GM10248 (cell line): ENCODE data around the gene ADORA1.

Experiments used
- CTCF ChIA-PET: fragments of 300-600 bp; sonication (Branson Sonifier 250); formaldehyde crosslinking; extraction: SDS; loops from one replicate; lab custom pipeline; 2021; ENCODE audit warnings: antibody characterized with exemption; lab: Yijun Ruan, JAX
- POLR2A ChIA-PET: fragments of 350-650 bp; sonication (Branson Sonifier 250); formaldehyde crosslinking; extraction: SDS; loops from one replicate; lab custom pipeline; 2020; ENCODE audit warnings: antibody characterized with exemption; lab: Yijun Ruan, JAX
- DNase-seq: peaks from one replicate; pipeline ENCODE4 v3.0.0; 2012; ENCODE audit errors: extremely low spot score
- TF ChIP-seq, protein P1 (sequence below): IDR thresholded peaks from 2 replicates; pipeline ENCODE4 v1.5.1; 2012; ENCODE audit warnings: mild to moderate bottlenecking, low read depth; ENCODE audit errors: extremely low read depth, missing control alignments, control extremely low read depth

The ADORA1 gene

DNA sequence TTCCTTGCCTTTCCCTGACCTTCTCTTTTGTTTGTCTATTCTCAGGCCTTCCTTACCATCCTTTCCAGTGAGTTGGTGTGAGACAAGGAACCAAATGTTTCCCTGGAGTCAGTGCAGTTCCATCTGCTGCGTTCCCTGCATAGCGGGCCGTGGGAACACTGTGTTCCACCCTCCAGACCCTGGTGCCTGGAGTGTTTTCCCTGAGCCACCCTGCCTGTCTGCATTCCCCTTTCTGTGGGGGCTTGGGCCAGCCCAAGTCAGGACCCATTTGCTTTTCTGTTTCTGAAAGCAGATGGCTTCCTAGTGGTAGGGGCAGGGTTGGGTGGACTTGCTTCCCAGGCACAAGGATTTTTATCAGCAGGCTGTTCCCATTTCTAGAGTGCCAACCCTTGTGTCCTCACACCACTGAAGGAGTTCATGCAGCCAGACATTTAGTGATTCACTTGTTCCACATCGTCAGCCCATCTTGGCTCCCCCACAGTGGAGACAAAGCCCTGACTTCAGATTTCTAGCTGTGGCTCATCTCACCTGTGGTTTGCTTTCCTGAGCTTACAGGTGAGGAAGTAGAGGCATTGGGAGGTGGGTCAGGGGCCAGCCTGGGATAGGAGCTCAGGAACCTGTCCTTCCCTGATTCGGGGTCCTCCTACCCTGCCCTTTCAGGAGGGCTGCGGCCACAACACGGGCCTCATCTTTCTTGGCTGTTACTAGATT is 27.6 kb upstream of the ADORA1 start:
- CTCF ChIA-PET = interaction anchor here (0.8 to 3.7 kb wide), 2 partner anchors 15 to 34 kb away, joined by 3 to 18 read pairs; partner anchors contain the start of gene MYOG
- POLR2A ChIA-PET = no interaction called here
- no peak for DNase-seq
- TF ChIP-seq, protein P1, sequence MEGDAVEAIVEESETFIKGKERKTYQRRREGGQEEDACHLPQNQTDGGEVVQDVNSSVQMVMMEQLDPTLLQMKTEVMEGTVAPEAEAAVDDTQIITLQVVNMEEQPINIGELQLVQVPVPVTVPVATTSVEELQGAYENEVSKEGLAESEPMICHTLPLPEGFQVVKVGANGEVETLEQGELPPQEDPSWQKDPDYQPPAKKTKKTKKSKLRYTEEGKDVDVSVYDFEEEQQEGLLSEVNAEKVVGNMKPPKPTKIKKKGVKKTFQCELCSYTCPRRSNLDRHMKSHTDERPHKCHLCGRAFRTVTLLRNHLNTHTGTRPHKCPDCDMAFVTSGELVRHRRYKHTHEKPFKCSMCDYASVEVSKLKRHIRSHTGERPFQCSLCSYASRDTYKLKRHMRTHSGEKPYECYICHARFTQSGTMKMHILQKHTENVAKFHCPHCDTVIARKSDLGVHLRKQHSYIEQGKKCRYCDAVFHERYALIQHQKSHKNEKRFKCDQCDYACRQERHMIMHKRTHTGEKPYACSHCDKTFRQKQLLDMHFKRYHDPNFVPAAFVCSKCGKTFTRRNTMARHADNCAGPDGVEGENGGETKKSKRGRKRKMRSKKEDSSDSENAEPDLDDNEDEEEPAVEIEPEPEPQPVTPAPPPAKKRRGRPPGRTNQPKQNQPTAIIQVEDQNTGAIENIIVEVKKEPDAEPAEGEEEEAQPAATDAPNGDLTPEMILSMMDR = no peak

DNA sequence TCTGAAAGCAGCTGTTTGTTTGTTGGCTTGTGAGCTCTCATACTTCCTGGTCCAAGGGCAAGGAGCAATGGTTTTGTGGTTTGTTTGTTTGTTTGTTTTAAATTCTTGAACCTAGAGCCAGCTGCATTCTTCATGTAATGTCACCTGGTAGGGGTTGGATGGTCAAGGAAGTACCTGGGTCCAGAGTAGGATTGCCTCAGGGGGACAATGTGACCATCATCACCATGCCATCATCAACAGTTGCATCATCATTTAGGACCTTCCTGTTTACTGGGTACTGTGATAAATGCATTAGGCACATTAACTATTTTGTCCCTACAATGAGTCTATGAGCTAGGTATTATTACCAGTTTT is 27.0 kb upstream of the ADORA1 start:
- ChIA-PET POLR2A (no interaction called here), CTCF (interaction anchor here (0.8 to 3.7 kb wide), 2 partner anchors 16 to 33 kb away, joined by 3 to 18 read pairs; partner anchors contain the start of gene MYOG)
- no peak for DNase-seq
- TF ChIP-seq, protein P1 = no peak

DNA sequence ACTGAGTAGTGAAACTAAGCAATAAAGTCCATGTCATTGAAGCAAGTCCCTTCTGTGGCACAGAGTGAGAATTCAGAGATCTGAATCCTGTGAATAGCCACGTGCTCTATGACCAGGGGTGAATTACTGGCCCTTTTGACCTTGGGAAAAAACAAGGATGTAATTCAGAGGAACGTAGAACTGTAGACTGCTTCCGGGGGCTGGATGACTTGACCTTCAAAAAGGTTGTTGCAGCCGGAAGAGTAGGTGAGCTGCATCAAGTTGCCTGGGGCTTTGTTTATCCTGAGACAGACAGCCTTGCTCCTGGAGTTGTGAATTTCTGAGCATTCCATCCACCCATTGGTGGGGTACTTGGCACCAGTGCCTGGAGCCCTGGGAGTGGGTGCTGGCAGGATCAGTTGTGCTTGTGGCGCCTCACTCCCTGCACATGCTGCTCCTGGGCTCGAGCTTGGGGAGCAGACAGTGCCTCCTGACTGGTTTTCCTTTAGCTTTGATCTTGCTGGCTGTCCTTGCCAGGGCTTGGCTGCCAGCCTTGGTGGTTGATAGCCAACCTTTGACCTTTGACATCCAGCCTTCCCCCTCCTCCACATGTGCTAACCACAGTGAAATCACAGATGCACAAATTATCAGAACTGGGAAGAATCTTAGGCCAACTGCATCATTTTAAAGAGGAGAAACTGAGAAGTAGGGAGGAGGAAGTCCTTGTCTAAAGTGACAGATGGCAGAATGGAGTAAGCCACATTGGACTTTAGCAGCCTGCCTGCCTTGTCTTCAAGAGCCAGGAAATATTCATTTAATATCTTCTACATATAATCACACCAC is 25.5 kb upstream of the ADORA1 start:
- ChIA-PET POLR2A (no interaction called here), CTCF (interaction anchor here (0.7 to 2.3 kb wide), 2 partner anchors 16 to 24 kb away, joined by 3 to 7 read pairs; no protein-coding TSS in a partner anchor)
- TF ChIP-seq, protein P1 = no peak
- no peak for DNase-seq

DNA sequence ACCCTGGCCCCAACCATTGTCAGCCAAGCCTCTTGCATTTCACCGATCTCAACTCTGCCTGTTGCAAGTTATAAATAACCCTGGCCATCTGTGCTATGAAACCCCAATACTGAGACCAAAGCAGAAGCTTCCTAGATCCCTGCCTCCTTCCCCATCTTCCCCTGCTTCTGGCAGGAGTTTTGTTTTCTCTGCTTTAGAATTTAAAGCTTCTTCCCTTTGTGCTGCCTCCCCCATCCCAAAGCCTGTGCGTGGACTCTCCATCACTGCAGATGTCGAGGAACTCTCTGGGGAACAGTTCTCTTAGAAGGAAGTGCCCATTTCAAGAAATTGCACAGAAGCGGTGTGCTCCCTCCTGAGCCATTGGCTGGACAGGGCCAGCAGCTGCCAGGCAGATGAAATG is 24.3 kb upstream of the ADORA1 start:
- TF ChIP-seq, protein P1 = no peak
- CTCF ChIA-PET = interaction anchor here (0.7 to 2.3 kb wide), 4 partner anchors 13 to 23 kb away, joined by 3 to 7 read pairs (median 4); partner anchors contain the start of gene MYOG
- POLR2A ChIA-PET = no interaction called here
- DNase-seq = no peak

DNA sequence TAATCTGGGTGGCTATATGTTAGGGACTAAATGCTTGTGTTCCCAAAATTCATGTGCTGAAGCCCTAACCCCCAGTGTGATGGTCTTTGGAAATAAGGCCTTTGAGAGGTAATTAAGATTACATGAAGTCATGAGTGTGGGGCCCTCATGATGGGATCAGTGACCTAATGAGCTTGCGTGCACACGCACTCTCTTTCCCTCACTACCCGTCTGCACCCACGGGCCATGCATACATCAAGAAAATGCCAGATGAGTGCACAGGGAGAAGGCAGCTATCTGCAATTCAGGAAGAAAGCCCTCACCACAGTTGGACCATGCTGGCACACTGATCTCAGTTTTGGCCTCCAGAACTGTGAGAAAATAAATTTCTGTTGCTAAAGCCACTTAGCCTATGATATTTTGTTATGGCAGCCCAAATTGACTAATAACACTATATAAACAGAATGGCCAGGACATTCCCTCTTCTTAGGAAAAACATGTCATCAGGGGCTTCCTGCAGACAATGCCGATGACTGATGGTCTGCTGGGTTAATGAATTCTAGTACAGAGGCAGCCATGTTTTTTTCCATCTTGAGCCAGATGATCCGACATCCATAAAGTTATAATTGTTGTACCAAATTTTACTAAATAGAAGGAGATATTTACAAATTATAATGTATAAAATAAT is 23.6 kb upstream of the ADORA1 start:
- POLR2A ChIA-PET = no interaction called here

More for the DNA sequence above, 23.6 kb upstream of the ADORA1 start:
- TF ChIP-seq, protein P1 = no peak
- no peak for DNase-seq
- CTCF ChIA-PET = interaction anchor here (1.2 to 2.3 kb wide), 3 partner anchors 12 to 18 kb away, joined by 3 to 7 read pairs (median 4); partner anchors contain the start of gene MYOG
